ENCODE measurements around the gene LTB4R2. TPM values are rescaled to one million over a fixed set of nuclear protein-coding genes. Genes with fewer than 3 reads are reported as not detected.

LTB4R2 gene
- total RNA-seq, 1 experiment from 2014 or later = 12.9 TPM

DNA sequence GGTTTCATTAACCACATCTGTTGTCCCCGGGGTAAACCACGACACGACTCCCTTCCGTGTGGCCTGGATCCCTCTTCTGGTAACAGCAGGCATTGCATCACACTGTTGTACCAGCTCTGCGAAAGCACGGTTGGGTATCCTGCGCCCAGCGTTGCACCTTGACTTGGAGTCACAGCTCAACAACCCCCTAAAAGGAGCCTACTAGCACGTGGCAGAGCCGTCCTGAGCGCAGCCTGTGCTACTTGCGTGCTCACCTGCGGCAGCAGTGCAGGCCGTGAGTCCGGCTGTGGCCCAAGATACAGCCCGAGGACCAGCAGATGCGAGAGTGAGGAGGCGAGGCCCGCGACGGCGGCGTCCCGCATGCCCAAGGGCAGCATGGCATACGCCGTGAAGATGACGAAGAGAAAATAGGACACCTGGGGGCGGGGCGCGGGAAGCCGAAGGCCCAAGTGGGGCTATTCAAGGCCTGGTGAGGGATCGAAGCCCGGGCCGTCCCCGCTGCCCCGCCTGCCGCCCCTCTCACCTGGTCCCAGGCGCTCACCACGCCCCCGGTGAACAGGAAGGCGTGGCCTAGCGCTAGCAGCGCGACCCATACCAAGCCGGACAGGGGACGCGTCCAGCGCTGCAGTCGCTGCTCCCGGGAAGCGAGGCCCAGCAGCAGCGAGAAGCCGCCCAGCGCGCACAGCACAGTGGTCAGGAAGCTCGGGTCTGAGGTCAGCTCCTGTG, 22.5 kb downstream of the LTB4R2 start (continued):
- TF ChIP-seq ZNF263 (CRISPR knock-in tag; IDR thresholded peaks at IDR 0.05; ENCODE audit: low read depth) (no peak), TCF7 (CRISPR knock-in tag; IDR thresholded peaks at IDR 0.05; ENCODE audit: low read depth) (peak; percentile 95), ZNF396 (CRISPR knock-in tag; IDR thresholded peaks at IDR 0.05; ENCODE audit: borderline replicate concordance) (no peak), KAT7 (CRISPR knock-in tag; IDR thresholded peaks at IDR 0.05; ENCODE audit: borderline replicate concordance) (no peak; the same call in 1 of the 2 replicates), NFYB (CRISPR knock-in tag; conservative IDR thresholded peaks at IDR 0.05; ENCODE audit: low read depth) (peak; percentile 66), SP1 (CRISPR knock-in tag; conservative IDR thresholded peaks at IDR 0.05) (peak; percentile 78), CREM (CRISPR knock-in tag; IDR thresholded peaks at IDR 0.05) (no peak), ZNF423 (CRISPR knock-in tag; IDR thresholded peaks at IDR 0.05) (no peak), GRHL2 (CRISPR knock-in tag; IDR thresholded peaks at IDR 0.05; ENCODE audit: insufficient replicate concordance, severe bottlenecking) (no peak), RORB (CRISPR knock-in tag; IDR thresholded peaks at IDR 0.05) (no peak), NFE2L1 (CRISPR knock-in tag; IDR thresholded peaks at IDR 0.05) (peak; percentile 97), ZNF317 (CRISPR knock-in tag; IDR thresholded peaks at IDR 0.05; ENCODE audit: borderline replicate concordance, low read depth) (peak; percentile 47; the same call in 1 of the 2 replicates), JUN (CRISPR knock-in tag; IDR thresholded peaks at IDR 0.05) (peak; percentile 96), SMAD4 (CRISPR knock-in tag; IDR thresholded peaks at IDR 0.05) (peak; percentile 95), NR3C1 (CRISPR knock-in tag; conservative IDR thresholded peaks at IDR 0.05; ENCODE audit: low read depth) (no peak)
- TF ChIP-seq, protein P1, sequence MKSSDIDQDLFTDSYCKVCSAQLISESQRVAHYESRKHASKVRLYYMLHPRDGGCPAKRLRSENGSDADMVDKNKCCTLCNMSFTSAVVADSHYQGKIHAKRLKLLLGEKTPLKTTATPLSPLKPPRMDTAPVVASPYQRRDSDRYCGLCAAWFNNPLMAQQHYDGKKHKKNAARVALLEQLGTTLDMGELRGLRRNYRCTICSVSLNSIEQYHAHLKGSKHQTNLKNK (CRISPR knock-in tag; IDR thresholded peaks at IDR 0.05) = no peak
- TF ChIP-seq, protein P2, sequence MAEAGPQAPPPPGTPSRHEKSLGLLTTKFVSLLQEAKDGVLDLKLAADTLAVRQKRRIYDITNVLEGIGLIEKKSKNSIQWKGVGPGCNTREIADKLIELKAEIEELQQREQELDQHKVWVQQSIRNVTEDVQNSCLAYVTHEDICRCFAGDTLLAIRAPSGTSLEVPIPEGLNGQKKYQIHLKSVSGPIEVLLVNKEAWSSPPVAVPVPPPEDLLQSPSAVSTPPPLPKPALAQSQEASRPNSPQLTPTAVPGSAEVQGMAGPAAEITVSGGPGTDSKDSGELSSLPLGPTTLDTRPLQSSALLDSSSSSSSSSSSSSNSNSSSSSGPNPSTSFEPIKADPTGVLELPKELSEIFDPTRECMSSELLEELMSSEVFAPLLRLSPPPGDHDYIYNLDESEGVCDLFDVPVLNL (CRISPR knock-in tag; IDR thresholded peaks at IDR 0.05; ENCODE audit: borderline replicate concordance, low read depth) = peak; percentile 89
- TF ChIP-seq, protein P3, sequence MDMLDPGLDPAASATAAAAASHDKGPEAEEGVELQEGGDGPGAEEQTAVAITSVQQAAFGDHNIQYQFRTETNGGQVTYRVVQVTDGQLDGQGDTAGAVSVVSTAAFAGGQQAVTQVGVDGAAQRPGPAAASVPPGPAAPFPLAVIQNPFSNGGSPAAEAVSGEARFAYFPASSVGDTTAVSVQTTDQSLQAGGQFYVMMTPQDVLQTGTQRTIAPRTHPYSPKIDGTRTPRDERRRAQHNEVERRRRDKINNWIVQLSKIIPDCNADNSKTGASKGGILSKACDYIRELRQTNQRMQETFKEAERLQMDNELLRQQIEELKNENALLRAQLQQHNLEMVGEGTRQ (CRISPR knock-in tag; IDR thresholded peaks at IDR 0.05) = 0 out of 2 replicates have a peak, but pooled peaks have one; percentile 29
- TF ChIP-seq, protein P4, sequence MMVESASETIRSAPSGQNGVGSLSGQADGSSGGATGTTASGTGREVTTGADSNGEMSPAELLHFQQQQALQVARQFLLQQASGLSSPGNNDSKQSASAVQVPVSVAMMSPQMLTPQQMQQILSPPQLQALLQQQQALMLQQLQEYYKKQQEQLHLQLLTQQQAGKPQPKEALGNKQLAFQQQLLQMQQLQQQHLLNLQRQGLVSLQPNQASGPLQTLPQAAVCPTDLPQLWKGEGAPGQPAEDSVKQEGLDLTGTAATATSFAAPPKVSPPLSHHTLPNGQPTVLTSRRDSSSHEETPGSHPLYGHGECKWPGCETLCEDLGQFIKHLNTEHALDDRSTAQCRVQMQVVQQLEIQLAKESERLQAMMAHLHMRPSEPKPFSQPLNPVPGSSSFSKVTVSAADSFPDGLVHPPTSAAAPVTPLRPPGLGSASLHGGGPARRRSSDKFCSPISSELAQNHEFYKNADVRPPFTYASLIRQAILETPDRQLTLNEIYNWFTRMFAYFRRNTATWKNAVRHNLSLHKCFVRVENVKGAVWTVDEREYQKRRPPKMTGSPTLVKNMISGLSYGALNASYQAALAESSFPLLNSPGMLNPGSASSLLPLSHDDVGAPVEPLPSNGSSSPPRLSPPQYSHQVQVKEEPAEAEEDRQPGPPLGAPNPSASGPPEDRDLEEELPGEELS (CRISPR knock-in tag; IDR thresholded peaks at IDR 0.05) = peak; percentile 96
- TF ChIP-seq, protein P5, sequence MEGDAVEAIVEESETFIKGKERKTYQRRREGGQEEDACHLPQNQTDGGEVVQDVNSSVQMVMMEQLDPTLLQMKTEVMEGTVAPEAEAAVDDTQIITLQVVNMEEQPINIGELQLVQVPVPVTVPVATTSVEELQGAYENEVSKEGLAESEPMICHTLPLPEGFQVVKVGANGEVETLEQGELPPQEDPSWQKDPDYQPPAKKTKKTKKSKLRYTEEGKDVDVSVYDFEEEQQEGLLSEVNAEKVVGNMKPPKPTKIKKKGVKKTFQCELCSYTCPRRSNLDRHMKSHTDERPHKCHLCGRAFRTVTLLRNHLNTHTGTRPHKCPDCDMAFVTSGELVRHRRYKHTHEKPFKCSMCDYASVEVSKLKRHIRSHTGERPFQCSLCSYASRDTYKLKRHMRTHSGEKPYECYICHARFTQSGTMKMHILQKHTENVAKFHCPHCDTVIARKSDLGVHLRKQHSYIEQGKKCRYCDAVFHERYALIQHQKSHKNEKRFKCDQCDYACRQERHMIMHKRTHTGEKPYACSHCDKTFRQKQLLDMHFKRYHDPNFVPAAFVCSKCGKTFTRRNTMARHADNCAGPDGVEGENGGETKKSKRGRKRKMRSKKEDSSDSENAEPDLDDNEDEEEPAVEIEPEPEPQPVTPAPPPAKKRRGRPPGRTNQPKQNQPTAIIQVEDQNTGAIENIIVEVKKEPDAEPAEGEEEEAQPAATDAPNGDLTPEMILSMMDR (IDR thresholded peaks at IDR 0.05) = peak; percentile 68

All from WTC11 (cell line).